K562 (cell line): Measurements from ENCODE around the gene SLC30A1. TPM values are rescaled to one million over a fixed set of nuclear protein-coding genes. Genes with fewer than 3 reads are reported as not detected.

Experiments
- ARID3A ChIP-seq: IDR thresholded peaks from 2 replicates; pipeline ENCODE4 v1.6.1; 2012; ENCODE audit warnings: low read depth, low read length, improper control_type of control experiment, borderline replicate concordance
- CBX3 ChIP-seq, 2 experiments: IDR thresholded peaks; 1 replicate in 1 of 2; 2 replicates in 1 of 2; pipeline ENCODE4 v1.6.1; 2012; ENCODE audit warnings: inconsistent platforms in 2 of 2, low read length in 2 of 2, borderline replicate concordance in 1 of 2, control low read depth in 1 of 2
- ELF2 ChIP-seq: fragments of 250-450 bp; sonication (Bioruptor Pico); IDR thresholded peaks from 2 replicates; pipeline ENCODE4 v1.5.0; 2021; ENCODE audit warnings: mild to moderate bottlenecking
- EP300 ChIP-seq: IDR thresholded peaks from 2 replicates; pipeline ENCODE4 v1.6.1; 2012; ENCODE audit warnings: low read length, improper control_type of control experiment
- HDAC1 ChIP-seq, 2 experiments: fragments of 450-650 bp; IDR thresholded peaks; 2 replicates each; pipeline ENCODE4 v1.6.1; 2016 to 2017; ENCODE audit warnings: inconsistent platforms in 1 of 2, mild to moderate bottlenecking in 1 of 2, moderate library complexity in 1 of 2
- HDAC2 ChIP-seq: fragments of 450-650 bp; IDR thresholded peaks from 2 replicates; pipeline ENCODE4 v1.6.1; 2016; ENCODE audit warnings: mild to moderate bottlenecking
- HLTF ChIP-seq: fragments of 450-650 bp; IDR thresholded peaks from 2 replicates; pipeline ENCODE4 v1.6.1; 2016
- IRF2 ChIP-seq: sonication (generic); formaldehyde crosslinking; IDR thresholded peaks from 2 replicates; pipeline ENCODE4 v1.8.1; 2022; ENCODE audit warnings: mild to moderate bottlenecking, missing genetic modification reagents
- LARP7 ChIP-seq: fragments of 450-650 bp; IDR thresholded peaks from 2 replicates; pipeline ENCODE4 v1.6.1; 2016
- MLLT1 ChIP-seq, 2 experiments: fragments of 450-650 bp; IDR thresholded peaks; 2 replicates each; pipeline ENCODE4 v1.6.1; 2016
- PCBP1 ChIP-seq: fragments of 200-400 bp; formaldehyde crosslinking; IDR thresholded peaks from 2 replicates; pipeline ENCODE4 v1.6.1; 2018; ENCODE audit warnings: mild to moderate bottlenecking, low read depth, low read length; ENCODE audit not compliant: poor library complexity, severe bottlenecking
- POLR3G ChIP-seq: IDR thresholded peaks from 2 replicates; pipeline ENCODE4 v1.6.1; 2011; ENCODE audit not compliant: insufficient read length, insufficient replicate concordance; ENCODE audit errors: extremely low read depth
- PTRF ChIP-seq: fragments of 450-650 bp; IDR thresholded peaks from 2 replicates; pipeline ENCODE4 v1.6.1; 2016; ENCODE audit warnings: mild to moderate bottlenecking, missing genetic modification characterization, missing compliant biosample characterization
- RBM34 ChIP-seq: fragments of 200-400 bp; formaldehyde crosslinking; IDR thresholded peaks from 2 replicates; pipeline ENCODE4 v1.6.1; 2018; ENCODE audit warnings: low read length, borderline replicate concordance; ENCODE audit not compliant: insufficient read depth
- TOE1 ChIP-seq, 2 experiments: fragments of 450-650 bp in 1 of 2; sonication (generic) in 1 of 2; formaldehyde crosslinking in 1 of 2; IDR thresholded peaks; 2 replicates each; pipeline versions ENCODE4 v1.7.1 to v1.8.0; 2016 to 2022; ENCODE audit warnings: borderline replicate concordance in 2 of 2, mild to moderate bottlenecking in 2 of 2, antibody characterized with exemption in 1 of 2, inconsistent platforms in 1 of 2, low read depth in 1 of 2, missing genetic modification reagents in 1 of 2, moderate library complexity in 1 of 2
- ZBED1 ChIP-seq: IDR thresholded peaks from 2 replicates; pipeline ENCODE4 v1.6.1; 2014
- ZC3H4 ChIP-seq: sonication (generic); formaldehyde crosslinking; IDR thresholded peaks from 2 replicates; pipeline ENCODE4 v1.9.0; 2021; ENCODE audit warnings: missing genetic modification reagents, borderline replicate concordance
- ZNF444 ChIP-seq: fragments of 250-450 bp; sonication (Bioruptor Pico); IDR thresholded peaks from 2 replicates; pipeline ENCODE4 v1.4.0; 2020; ENCODE audit warnings: mild to moderate bottlenecking, moderate library complexity
- ZNF583 ChIP-seq: fragments of 250-450 bp; sonication (Bioruptor Pico); IDR thresholded peaks from 2 replicates; pipeline ENCODE4 v1.4.0; 2020
- ZNF639 ChIP-seq, 2 experiments: fragments of 200-800 bp in 1 of 2; sonication (Bioruptor generic) in 1 of 2; sonication (generic) in 1 of 2; formaldehyde crosslinking in 1 of 2; IDR thresholded peaks in 1 of 2; conservative IDR thresholded peaks in 1 of 2; 2 replicates each; pipeline versions ENCODE4 v1.5.0 to v1.6.1; 2016 to 2020; ENCODE audit warnings: missing compliant biosample characterization in 1 of 2, missing genetic modification characterization in 1 of 2, missing genetic modification reagents in 1 of 2
- ZNF644 ChIP-seq: fragments of 200-800 bp; sonication (Bioruptor generic); IDR thresholded peaks from 2 replicates; pipeline ENCODE4 v1.6.1; 2016; ENCODE audit warnings: low read depth, missing genetic modification characterization, missing compliant biosample characterization
- polyA plus RNA-seq, 8 experiments: library from polyadenylated mRNA; depleted of rRNA in 4 of 8; stranded (reverse) in 5 of 8; unstranded in 3 of 8; fragments of >200 nt; fragmentation: Nextera tagmentation in 2 of 8; fragmentation: Illumina TruSeq in 1 of 8; extraction: Ambion mirVana in 2 of 8; extraction: Trizol in 1 of 8; gene quantifications; 2 replicates each; pipeline versions ENCODE4 v1.2.1 to v1.2.3, GENCODE V29; 2011 to 2014; ENCODE audit warnings: inconsistent platforms in 1 of 8, missing spikeins in 1 of 8
- total RNA-seq, 7 experiments: library from RNA; depleted of rRNA in 6 of 7; stranded (reverse); fragments of >200 nt in 6 of 7; fragmentation: Illumina TruSeq in 2 of 7; extraction: Trizol in 2 of 7; gene quantifications; 2 replicates each; pipeline versions ENCODE4 v1.2.1 to v1.2.3, GENCODE V29; 2011 to 2021; ENCODE audit warnings: low replicate concordance in 1 of 7

Gene SLC30A1
- total and polyA plus RNA-seq, 9 of the 15 experiments (the other 6 are each of a cell fraction or from before 2014, with no cell fraction given): 4.1 to 14.4 (median 6.6) TPM

- TF ChIP-seq MLLT1 (IDR thresholded peaks at IDR 0.05) (peak in 1 of 2 experiments; percentile 50; a peak in 2 of 4 replicates), EP300 (peak; percentile 53), HLTF (no peak), ZNF444 (no peak), ZBED1 (no peak), POLR3G (no peak), HDAC1 (IDR thresholded peaks at IDR 0.05) (peak in 1 of 2 experiments; percentile 87; a peak in 2 of 4 replicates), ZNF639 (CRISPR knock-in tag; conservative IDR thresholded peaks at IDR 0.05 in 1 of 2, IDR thresholded peaks at IDR 0.05 in 1 of 2) (0 out of 4 replicates have a peak, but pooled peaks of 1 of the 2 experiments have one; percentile 17), IRF2 (CRISPR knock-in tag) (no peak), ZC3H4 (no peak), LARP7 (no peak), PCBP1 (no peak), ZNF583 (CRISPR knock-in tag) (0 out of 2 replicates have a peak, but pooled peaks have one; percentile 9), RBM34 (no peak), PTRF (no peak), ZNF644 (tag) (0 out of 2 replicates have a peak, but pooled peaks have one; percentile 55), TOE1 (IDR thresholded peaks at IDR 0.05; ENCODE audit: borderline replicate concordance) (peak; percentile 82; the same call in 1 of the 2 replicates), TOE1 (CRISPR knock-in tag; IDR thresholded peaks at IDR 0.05; ENCODE audit: borderline replicate concordance, low read depth) (no peak), CBX3 (IDR thresholded peaks at IDR 0.05; ENCODE audit: borderline replicate concordance in 1 of 2, low read length in 2 of 2) (0 out of 3 replicates have a peak, but pooled peaks of 1 of the 2 experiments have one; percentile 14), ARID3A (peak; percentile 96; the same call in 1 of the 2 replicates), ELF2 (CRISPR knock-in tag) (peak; percentile 63), HDAC2 (peak; percentile 92)
Measured at GRCh38 chr1:211548321-211549091, 30.5 kb downstream of the SLC30A1 start (continued).
